Mucosa of descending colon (tissue), 3 donors: ENCODE data around the gene LRRC9. TPM values are rescaled to one million over a fixed set of nuclear protein-coding genes. Genes with fewer than 3 reads are reported as not detected.
"Not testable (repeated sequence)": the region's sequence is repeated elsewhere in the genome, so short reads cannot be mapped to it uniquely, and the experiment has no call there.

ENCODE experiments used
- ATAC-seq: fragments of 200-7000 bp; cut with Tn5 transposase; one replicate; pipeline ENCODE4 v1.9.1; 2020; ENCODE audit warnings: mild to moderate bottlenecking, moderate library complexity
- DNase-seq, 3 donors: peaks; one replicate each; pipeline ENCODE4 v3.0.0-alpha.2; 2020
- H3K36me3 ChIP-seq: fragments of 200-600 bp; one replicate; pipeline ENCODE4 v1.8.0; 2021; ENCODE audit warnings: low read depth, mild to moderate bottlenecking
- H3K4me1 ChIP-seq: fragments of 200-600 bp; one replicate; pipeline ENCODE4 v1.8.0; 2021; ENCODE audit warnings: low read depth, mild to moderate bottlenecking
- H3K4me3 ChIP-seq: fragments of 200-600 bp; one replicate; pipeline ENCODE4 v1.8.0; 2021; ENCODE audit warnings: mild to moderate bottlenecking
- H3K9me3 ChIP-seq: fragments of 200-600 bp; one replicate; pipeline ENCODE4 v1.8.0; 2021; ENCODE audit warnings: mild to moderate bottlenecking
- intact Hi-C, 2 donors: fragments of 100-400 bp; cut with DNase I in 1 of 2; cut with micrococcal nuclease in 1 of 2; formaldehyde crosslinking; loops; one replicate each; pipeline versions ENCODE4 v1.11.0 to v1.11.1; 2022; cut with DNase I, micrococcal nuclease
- total RNA-seq, 3 donors: library from RNA; stranded (reverse); fragmentation: NEBNext Ultra II Directional in 2 of 3; extraction: Animal tissue kit (Norgen Biotek cat#: 25700) in 2 of 3; gene quantifications; one replicate each; pipeline versions ENCODE4 v1.2.1 to v1.2.4, GENCODE V29; 2021 to 2023
- TF ChIP-seq, protein P1 (sequence below): fragments of 200-600 bp; IDR thresholded peaks from one replicate; pipeline ENCODE4 v1.8.0; 2022; ENCODE audit warnings: antibody characterized with exemption, mild to moderate bottlenecking
- donor health status: DM: no; HTN: no; CAD: no; lungs with moderate emphysema.
- donor health status: DM: no; HTN: no; CAD: no.
- donor health status: DM: no; HTN: yes; CAD: no.

Gene LRRC9
- total RNA-seq, 3 donors from 2014 or later = 0.58 TPM; not detected in 2

DNA sequence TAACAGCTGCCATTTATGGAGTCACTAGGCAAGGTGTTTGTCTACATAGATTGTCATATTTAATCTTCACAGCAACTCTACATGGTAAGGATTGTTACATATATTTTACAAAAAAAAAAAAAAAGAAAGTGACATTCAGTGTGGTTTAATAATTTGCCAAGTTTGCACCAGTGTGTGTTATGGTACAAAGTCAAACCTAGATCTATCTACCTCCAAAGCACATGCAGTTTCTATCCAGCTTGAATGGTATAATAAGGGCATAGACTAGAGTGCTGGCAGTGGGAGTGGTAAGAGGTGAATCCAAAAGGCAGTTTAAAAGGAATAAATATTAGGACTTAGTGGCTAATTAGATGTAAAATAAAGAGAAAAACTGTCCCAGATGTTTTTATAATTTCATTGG, 105.6 kb downstream of the LRRC9 start:
- no peak for ATAC-seq

DNA sequence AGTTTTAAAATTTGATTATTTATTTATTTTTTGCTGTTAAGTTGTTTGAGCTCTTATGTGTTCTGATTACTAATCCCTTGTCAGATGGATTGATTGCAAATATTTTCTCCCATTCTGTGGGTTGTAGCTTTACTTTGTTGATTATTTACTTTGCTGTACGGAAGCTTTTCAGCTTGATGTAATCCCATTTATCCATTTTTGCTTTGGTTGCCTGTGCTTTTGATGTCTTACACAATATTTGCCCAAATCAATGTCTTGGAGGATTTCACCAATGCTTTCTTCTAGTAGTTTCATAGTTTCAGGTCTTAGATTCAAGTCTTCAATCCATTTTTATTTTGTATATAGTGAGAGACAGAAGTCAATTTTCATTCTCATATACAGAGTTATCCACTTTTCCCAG, 115.2 kb downstream of the LRRC9 start:
- no peak for ATAC-seq
- no peak overlapping the region for H3K4me3 ChIP-seq
- H3K36me3 ChIP-seq = no peaks in the 10 kb centered on the region
- no peaks in the 10 kb centered on the region for H3K4me1 ChIP-seq
- no peak for DNase-seq
- intact Hi-C loops = no loop called here
- no peaks in the 10 kb centered on the region for H3K9me3 ChIP-seq
- TF ChIP-seq, protein P1, sequence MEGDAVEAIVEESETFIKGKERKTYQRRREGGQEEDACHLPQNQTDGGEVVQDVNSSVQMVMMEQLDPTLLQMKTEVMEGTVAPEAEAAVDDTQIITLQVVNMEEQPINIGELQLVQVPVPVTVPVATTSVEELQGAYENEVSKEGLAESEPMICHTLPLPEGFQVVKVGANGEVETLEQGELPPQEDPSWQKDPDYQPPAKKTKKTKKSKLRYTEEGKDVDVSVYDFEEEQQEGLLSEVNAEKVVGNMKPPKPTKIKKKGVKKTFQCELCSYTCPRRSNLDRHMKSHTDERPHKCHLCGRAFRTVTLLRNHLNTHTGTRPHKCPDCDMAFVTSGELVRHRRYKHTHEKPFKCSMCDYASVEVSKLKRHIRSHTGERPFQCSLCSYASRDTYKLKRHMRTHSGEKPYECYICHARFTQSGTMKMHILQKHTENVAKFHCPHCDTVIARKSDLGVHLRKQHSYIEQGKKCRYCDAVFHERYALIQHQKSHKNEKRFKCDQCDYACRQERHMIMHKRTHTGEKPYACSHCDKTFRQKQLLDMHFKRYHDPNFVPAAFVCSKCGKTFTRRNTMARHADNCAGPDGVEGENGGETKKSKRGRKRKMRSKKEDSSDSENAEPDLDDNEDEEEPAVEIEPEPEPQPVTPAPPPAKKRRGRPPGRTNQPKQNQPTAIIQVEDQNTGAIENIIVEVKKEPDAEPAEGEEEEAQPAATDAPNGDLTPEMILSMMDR = no peak

More for the DNA sequence above, 105.6 kb downstream of the LRRC9 start:
- no peak overlapping the region for H3K4me3 ChIP-seq
- TF ChIP-seq, protein P1 = no peak
- no peak for DNase-seq
- H3K36me3 ChIP-seq = no peaks in the 10 kb centered on the region
- H3K9me3 ChIP-seq = no peaks in the 10 kb centered on the region
- intact Hi-C loops = no loop called here
- no peaks in the 10 kb centered on the region for H3K4me1 ChIP-seq

DNA sequence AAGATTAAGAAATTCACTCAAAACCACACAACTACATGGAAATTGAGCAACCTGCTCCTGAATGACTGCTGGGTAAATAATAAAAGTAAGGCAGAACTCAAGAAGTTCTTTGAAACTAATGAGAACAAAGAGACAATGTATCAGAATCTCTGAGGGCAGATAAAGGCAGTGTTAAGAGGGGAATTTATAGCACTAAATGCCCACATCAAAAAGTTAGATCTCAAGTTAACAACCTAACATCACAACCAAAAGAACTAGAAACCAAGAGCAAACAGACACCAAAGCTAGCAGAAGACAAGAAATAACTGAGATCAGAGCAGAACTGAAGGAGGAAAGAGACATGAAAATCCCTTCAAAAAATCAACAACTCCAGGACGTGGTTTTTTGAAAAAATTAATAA, 128.0 kb downstream of the LRRC9 start:
- DNase-seq, H3K9me3 ChIP-seq, H3K4me3 ChIP-seq, H3K4me1 ChIP-seq, ATAC-seq, H3K36me3 ChIP-seq, intact Hi-C loops: not testable (repeated sequence)

DNA sequence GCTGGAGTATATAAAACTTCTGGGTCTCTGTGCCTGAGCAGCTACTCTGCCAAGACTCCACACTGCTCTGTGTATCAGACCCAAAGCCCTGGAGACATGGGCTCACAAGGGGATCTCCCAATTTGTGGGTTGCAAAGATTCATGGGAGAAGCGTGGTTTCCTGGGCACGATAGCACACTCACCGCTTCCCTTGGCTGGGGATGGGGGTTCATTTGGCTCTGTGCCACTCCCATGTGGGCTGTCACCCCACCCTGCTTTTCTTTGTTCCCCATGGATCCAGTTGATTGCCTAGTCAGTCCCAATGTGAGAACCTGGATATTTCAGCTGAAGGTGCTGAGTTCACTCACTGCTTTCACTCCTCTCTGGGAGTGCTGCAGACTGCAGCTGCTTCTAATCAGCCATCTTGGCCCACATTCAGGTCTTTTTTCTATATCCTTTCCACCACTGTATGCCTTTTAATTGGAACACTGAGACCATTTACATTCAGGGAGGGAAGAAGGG, 131.8 kb downstream of the LRRC9 start:
- H3K4me1 ChIP-seq = no peaks in the 10 kb centered on the region
- no peak overlapping the region for H3K4me3 ChIP-seq
- TF ChIP-seq, protein P1 = no peak
- ATAC-seq (no peak), DNase-seq (no peak)
- H3K9me3 ChIP-seq = no peaks in the 10 kb centered on the region
- no peaks in the 10 kb centered on the region for H3K36me3 ChIP-seq
- intact Hi-C loops = no loop called here

DNA sequence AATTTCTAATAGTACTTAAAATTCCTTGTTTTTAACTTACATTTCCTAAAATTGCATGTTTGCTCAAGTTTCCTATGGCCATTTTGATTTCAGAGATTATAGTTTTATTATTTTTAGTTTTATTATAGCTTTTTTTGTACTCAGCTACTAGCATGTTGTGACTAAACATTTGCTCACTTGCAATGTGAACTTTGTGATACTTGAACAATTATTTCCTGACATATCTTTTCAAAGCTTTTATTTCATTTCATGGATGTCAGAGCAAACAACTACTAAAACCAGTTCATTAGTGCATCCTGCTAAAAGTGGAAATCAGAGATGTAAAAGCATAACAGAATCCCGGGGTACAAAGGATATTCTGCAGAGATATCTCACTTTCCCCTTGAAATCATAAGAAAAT, 138.1 kb downstream of the LRRC9 start:
- ATAC-seq (no peak), DNase-seq (no peak)
- TF ChIP-seq, protein P1 = no peak
- no peaks in the 10 kb centered on the region for H3K9me3 ChIP-seq
- intact Hi-C loops = no loop called here
- no peaks in the 10 kb centered on the region for H3K36me3 ChIP-seq
- H3K4me3 ChIP-seq = no peak overlapping the region
- H3K4me1 ChIP-seq = no peaks in the 10 kb centered on the region

DNA sequence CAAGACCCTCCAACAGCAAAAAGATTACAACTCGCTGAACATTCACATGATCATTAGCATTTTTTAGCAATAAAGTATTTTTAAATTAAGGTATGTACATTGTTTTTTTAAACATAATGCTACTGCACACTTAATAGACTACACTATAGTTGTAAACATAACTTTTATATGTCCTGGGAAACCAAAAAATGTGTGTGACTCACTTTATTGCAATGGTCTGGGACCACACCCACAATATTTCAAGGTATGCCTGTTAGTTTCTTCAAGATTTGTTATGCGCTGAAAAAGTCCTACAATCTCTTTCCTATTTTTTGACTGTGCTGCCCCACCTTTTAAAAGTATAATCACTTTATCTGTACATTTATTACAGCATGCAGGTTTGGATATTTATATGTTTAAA, 141.4 kb downstream of the LRRC9 start:
- ATAC-seq = no peak
- no peak for DNase-seq
- TF ChIP-seq, protein P1 = no peak

More for the DNA sequence above, 141.4 kb downstream of the LRRC9 start:
- H3K4me3 ChIP-seq = no peak overlapping the region
- intact Hi-C loops = loop anchor here (5.0 to 10.0 kb wide), 2 partner anchors 113 to 121 kb away; no protein-coding TSS in a partner anchor
- H3K4me1 ChIP-seq = no peaks in the 10 kb centered on the region
- no peaks in the 10 kb centered on the region for H3K9me3 ChIP-seq
- H3K36me3 ChIP-seq = no peaks in the 10 kb centered on the region
